IMR-90 (cell line): ENCODE results near the gene PIP4K2A. TPM values are rescaled to one million over a fixed set of nuclear protein-coding genes. Genes with fewer than 3 reads are reported as not detected.

Experiments used
- ATAC-seq: fragments of 200-7000 bp; cut with Tn5 transposase; 2 replicates; pipeline ENCODE4 v1.9.1; 2020; ENCODE audit warnings: low read depth, mild to moderate bottlenecking, moderate library complexity
- BruUV-seq: library from RNA; stranded (reverse); fragments of 400-500 nt; replicated peaks from 2 replicates; lab custom pipeline; 2021; lab: Mats Ljungman, UMichigan
- CTCF ChIA-PET: fragments of 300-600 bp; formaldehyde crosslinking; extraction: SDS; loops from one replicate; lab custom pipeline; 2021; ENCODE audit warnings: antibody characterized with exemption; lab: Yijun Ruan, JAX
- POLR2A ChIA-PET: fragments of 300-600 bp; sonication (Branson Sonifier 250); formaldehyde crosslinking; loops from one replicate; lab custom pipeline; 2022; ENCODE audit warnings: antibody characterized with exemption; ENCODE audit not compliant: unreplicated experiment; lab: Charles Lee
- DNase-seq: peaks from one replicate; pipeline ENCODE4 v3.0.0; 2013
- H2AFZ ChIP-seq: replicated peaks from 2 replicates; pipeline ENCODE3; 2013; ENCODE audit warnings: low read length, mild to moderate bottlenecking; ENCODE audit not compliant: poor library complexity
- H2AK5ac ChIP-seq: 2 replicates; pipeline ENCODE4 v1.6.1; 2013; ENCODE audit warnings: low read depth, low read length, inconsistent platforms
- H2AK9ac ChIP-seq: replicated peaks from 2 replicates; pipeline ENCODE3; 2013; ENCODE audit warnings: mild to moderate bottlenecking, low read depth, low read length, moderate library complexity; ENCODE audit not compliant: poor library complexity
- H2BK120ac ChIP-seq: 2 replicates; pipeline ENCODE4 v1.6.1; 2013; ENCODE audit warnings: low read depth, low read length, inconsistent platforms
- H2BK15ac ChIP-seq: 3 replicates; pipeline ENCODE4 v1.6.1; 2013; ENCODE audit warnings: low read depth, low read length, inconsistent platforms
- H2BK20ac ChIP-seq: 2 replicates; pipeline ENCODE4 v1.6.1; 2013; ENCODE audit warnings: low read depth, mild to moderate bottlenecking, inconsistent platforms, low read length, moderate library complexity
- H2BK5ac ChIP-seq: 2 replicates; pipeline ENCODE4 v1.6.1; 2013; ENCODE audit warnings: mild to moderate bottlenecking, low read depth, low read length, inconsistent platforms; ENCODE audit not compliant: poor library complexity, severe bottlenecking
- H3K14ac ChIP-seq: replicated peaks from 2 replicates; pipeline ENCODE4 v1.6.1; 2013; ENCODE audit warnings: low read depth, low read length, inconsistent platforms
- H3K18ac ChIP-seq: 2 replicates; pipeline ENCODE4 v1.6.1; 2013; ENCODE audit warnings: low read depth, low read length, control low read depth
- H3K23ac ChIP-seq: 2 replicates; pipeline ENCODE4 v1.6.1; 2013; ENCODE audit warnings: low read depth, low read length, inconsistent platforms
- H3K27ac ChIP-seq: 2 replicates; pipeline ENCODE4 v1.5.1; 2013; ENCODE audit warnings: mild to moderate bottlenecking, control low read depth, low read length; ENCODE audit not compliant: insufficient read depth
- H3K27me3 ChIP-seq: 2 replicates; pipeline ENCODE4 v1.6.1; 2013; ENCODE audit warnings: low read length; ENCODE audit not compliant: control insufficient read depth, insufficient read depth
- H3K36me3 ChIP-seq: 2 replicates; pipeline ENCODE4 v1.6.1; 2013; ENCODE audit warnings: low read length, mixed read lengths; ENCODE audit not compliant: control insufficient read depth, insufficient read depth
- H3K4ac ChIP-seq: 2 replicates; pipeline ENCODE4 v1.6.1; 2013; ENCODE audit warnings: low read depth, low read length, inconsistent platforms
- H3K4me1 ChIP-seq: 2 replicates; pipeline ENCODE4 v1.6.1; 2013; ENCODE audit warnings: low read length, mixed read lengths; ENCODE audit not compliant: control insufficient read depth, insufficient read depth
- H3K4me2 ChIP-seq: 2 replicates; pipeline ENCODE4 v1.6.1; 2013; ENCODE audit warnings: low read depth, mild to moderate bottlenecking, control low read depth, low read length, moderate library complexity
- H3K4me3 ChIP-seq: 2 replicates; pipeline ENCODE4 v1.5.1; 2013; ENCODE audit warnings: low read depth, mild to moderate bottlenecking, control low read depth, low read length, moderate library complexity; ENCODE audit not compliant: insufficient read depth
- H3K56ac ChIP-seq: 2 replicates; pipeline ENCODE4 v1.6.1; 2013; ENCODE audit warnings: low read length, inconsistent platforms; ENCODE audit not compliant: insufficient read depth; ENCODE audit errors: extremely low read depth
- H3K79me1 ChIP-seq, 2 experiments: 2 replicates each; pipeline ENCODE4 v1.6.1; 2013; ENCODE audit warnings: low read length in 2 of 2, inconsistent platforms in 1 of 2, low read depth in 1 of 2
- H3K9ac ChIP-seq: 2 replicates; pipeline ENCODE4 v1.6.1; 2013; ENCODE audit warnings: low read depth, low read length, control low read depth
- H3K9me1 ChIP-seq: 2 replicates; pipeline ENCODE4 v1.6.1; 2013; ENCODE audit warnings: low read length, inconsistent platforms; ENCODE audit not compliant: insufficient read depth
- H3K9me3 ChIP-seq: 2 replicates; pipeline ENCODE4 v1.6.1; 2013; ENCODE audit warnings: low read length; ENCODE audit not compliant: control insufficient read depth, insufficient read depth
- H4K20me1 ChIP-seq: 2 replicates; pipeline ENCODE4 v1.6.1; 2013; ENCODE audit warnings: low read length, inconsistent platforms; ENCODE audit not compliant: insufficient read depth
- H4K5ac ChIP-seq: 2 replicates; pipeline ENCODE4 v1.6.1; 2013; ENCODE audit warnings: mild to moderate bottlenecking, low read depth, low read length, control low read depth
- H4K8ac ChIP-seq, 2 experiments: 2 replicates each; pipeline ENCODE4 v1.6.1; 2013; ENCODE audit warnings: low read depth in 2 of 2, low read length in 2 of 2, control low read depth in 1 of 2, inconsistent platforms in 1 of 2
- H4K91ac ChIP-seq: 2 replicates; pipeline ENCODE4 v1.6.1; 2013; ENCODE audit warnings: low read depth, low read length, inconsistent platforms; ENCODE audit not compliant: insufficient read depth
- BHLHE40 ChIP-seq: fragments of 150-350 bp; IDR thresholded peaks from 2 replicates; pipeline ENCODE4 v1.6.1; 2016; ENCODE audit warnings: mild to moderate bottlenecking, low read depth, low read length
- MAZ ChIP-seq: IDR thresholded peaks from 2 replicates; pipeline ENCODE4 v1.6.1; 2012; ENCODE audit warnings: low read depth, mild to moderate bottlenecking, low read length, improper control_type of control experiment, moderate library complexity, borderline replicate concordance
- RFX5 ChIP-seq: IDR thresholded peaks from 2 replicates; pipeline ENCODE4 v1.8.0; 2012; ENCODE audit warnings: low read depth, mild to moderate bottlenecking, low read length, moderate library complexity
- WGBS, 2 experiments: methylation state at CpG; one replicate each; pipeline versions ENCODE4 v1.1.5 to v1.1.7; 2013; ENCODE audit warnings: missing lambda C conversion rate in 2 of 2; ENCODE audit not compliant: insufficient read length in 1 of 2; ENCODE audit errors: extremely low coverage in 2 of 2; 5-methylcytosine and 5-hydroxymethylcytosine counted together
- dilution Hi-C: fragments of 300-500 bp; cut with HindIII; formaldehyde crosslinking; loops from one replicate; pipeline ENCODE4 v1.14.3; 2018; ENCODE audit warnings: low sequenced_read_pairs; ENCODE audit not compliant: unreplicated experiment
- in situ Hi-C: fragments of 300-500 bp; cut with MboI; formaldehyde crosslinking; loops from 3 replicates; pipeline ENCODE4 v1.14.3; 2019; ENCODE audit warnings: low sequenced_read_pairs, inconsistent platforms, mixed read lengths
- intact Hi-C: fragments of 100-400 bp; cut with micrococcal nuclease; formaldehyde crosslinking; loops from 2 replicates; pipeline ENCODE4 v1.10.0; 2022
- polyA plus RNA-seq, 3 experiments: library from polyadenylated mRNA; depleted of rRNA; stranded (reverse); fragments of >200 nt; gene quantifications; 2 replicates each; pipeline ENCODE4 v1.2.3, GENCODE V29; 2012; ENCODE audit warnings: low replicate concordance in 1 of 3
- total RNA-seq: library from RNA; depleted of rRNA; stranded (reverse); fragments of >200 nt; gene quantifications from 2 replicates; pipeline ENCODE4 v1.2.3, GENCODE V29; 2012

Gene PIP4K2A
- total and polyA plus RNA-seq, 2 of the 4 experiments (the other 2 are of a cell fraction) = 9.8 to 18.1 TPM

DNA sequence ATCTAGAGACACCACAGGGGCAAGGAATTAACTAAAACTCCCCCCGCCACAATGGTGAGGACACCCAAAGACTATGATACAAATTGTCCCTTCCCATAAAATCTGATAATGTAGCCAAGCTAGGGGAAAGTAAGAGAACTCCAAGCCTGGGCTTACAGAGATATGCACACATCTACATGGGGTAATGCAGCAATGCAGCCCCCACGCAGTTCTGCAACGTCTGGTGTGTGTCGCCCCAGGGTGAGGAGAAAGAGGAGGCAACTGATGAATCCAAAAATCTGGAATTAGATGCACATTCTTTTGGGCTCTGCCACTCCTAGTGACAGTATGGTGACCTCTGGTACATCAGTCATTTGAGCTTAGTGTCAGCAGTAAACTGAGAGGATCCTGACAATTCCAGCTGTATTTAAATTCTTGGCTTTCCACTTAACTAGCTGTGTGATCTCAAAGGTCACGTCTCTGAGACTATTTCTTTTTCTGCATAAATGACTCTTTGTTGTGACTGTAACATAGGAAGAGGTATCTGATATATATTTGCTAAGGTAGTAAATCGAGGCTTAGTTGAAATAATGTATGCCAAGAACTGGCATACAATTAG is 51.5 kb downstream of the PIP4K2A start:
- Histone ChIP-seq H3K27ac (no peak overlapping the region), H2BK5ac (no peak overlapping the region), H3K9ac (no peak overlapping the region), H3K56ac (no peak overlapping the region), H3K4ac (no peak overlapping the region), H3K14ac (no peak overlapping the region), H4K8ac (no peak overlapping the region), H3K23ac (no peak overlapping the region), H2AK9ac (no peak overlapping the region), H3K4me3 (no peak overlapping the region), H2BK120ac (no peak overlapping the region), H3K9me3 (no peaks in the 10 kb centered on the region), H3K27me3 (no peaks in the 10 kb centered on the region), H3K4me1 (peaks cover 6% of the 10 kb centered on the region), H2AFZ (no peak overlapping the region), H3K79me1 (peaks cover 40 to 61% of the 10 kb centered on the region in 2 experiments), H2AK5ac (no peak overlapping the region), H2BK15ac (no peak overlapping the region), H3K9me1 (peaks cover 2% of the 10 kb centered on the region; the same call in 1 of the 2 replicates), H4K5ac (no peak overlapping the region), H4K91ac (no peak overlapping the region), H3K18ac (no peak overlapping the region), H3K4me2 (no peak overlapping the region), H4K20me1 (no peaks in the 10 kb centered on the region; the same call in 1 of the 2 replicates), H2BK20ac (no peak overlapping the region), H3K36me3 (no peaks in the 10 kb centered on the region)
- BruUV-seq = no TSS peak
- WGBS, 2 experiments = no CpG with 5 or more reads among the region's 6 CpGs
- POLR2A ChIA-PET = no interaction called here
- ATAC-seq = no peak
- no peak for DNase-seq
- dilution Hi-C loops (no loop called here), in situ Hi-C loops (no loop called here), intact Hi-C loops (no loop called here)
- CTCF ChIA-PET = no interaction called here
- TF ChIP-seq MAZ (no peak), BHLHE40 (no peak), RFX5 (no peak)
